HCT116 (cell line): ENCODE results near the gene CIC. TPM values are rescaled to one million over a fixed set of nuclear protein-coding genes. Genes with fewer than 3 reads are reported as not detected.

ENCODE experiments used
- ATAC-seq: fragments of 200-7000 bp; cut with Tn5 transposase; 2 replicates; pipeline ENCODE4 v1.9.1; 2020; ENCODE audit warnings: mild to moderate bottlenecking, moderate library complexity
- BruUV-seq: library from RNA; stranded (reverse); fragments of 400-500 nt; replicated peaks from 2 replicates; lab custom pipeline; 2021; lab: Mats Ljungman, UMichigan
- CTCF ChIA-PET: fragments of 300-600 bp; sonication (Branson Sonifier 250); formaldehyde crosslinking; loops from one replicate; lab custom pipeline; 2021; ENCODE audit warnings: antibody characterized with exemption; lab: Charles Lee
- POLR2A ChIA-PET: fragments of 300-600, 350-600 bp; sonication (Branson Sonifier 250); formaldehyde crosslinking; loops from one replicate; lab custom pipeline; 2021; ENCODE audit warnings: antibody characterized with exemption; lab: Charles Lee
- RAD21 ChIA-PET, 2 experiments: fragments of 300-600 bp; sonication (Branson Sonifier 250); formaldehyde crosslinking; loops; one replicate each; lab custom pipeline; 2023; ENCODE audit warnings: low total read pairs in 2 of 2; ENCODE audit not compliant: uncharacterized antibody in 2 of 2, unreplicated experiment in 2 of 2, low non-redundant PET in 1 of 2; lab: Charles Lee
- DNase-seq: peaks from one replicate; pipeline ENCODE4 v3.0.0-alpha.2; 2010; ENCODE audit warnings: low read depth, low spot score
- H2AFZ ChIP-seq: fragments of 200-600 bp; shearing (Covaris generic), sonication (generic); 2 replicates; pipeline ENCODE4 v1.6.1; 2017; ENCODE audit warnings: low read depth, mixed run types, mixed read lengths, antibody characterized with exemption, low read length; ENCODE audit not compliant: poor library complexity, severe bottlenecking
- H3K27ac ChIP-seq: 2 replicates; pipeline ENCODE4 v1.5.1; 2012; ENCODE audit warnings: low read depth, low read length
- H3K27me3 ChIP-seq: fragments of 200-600 bp; sonication (generic); 2 replicates; pipeline ENCODE4 v1.6.1; 2016; ENCODE audit warnings: mixed run types, low read length, mixed read lengths; ENCODE audit not compliant: insufficient read depth
- H3K36me3 ChIP-seq, 2 experiments: fragments of 200-500 bp in 1 of 2; fragments of 200-600 bp in 1 of 2; sonication (Bioruptor generic) in 1 of 2; sonication (generic) in 1 of 2; 2 replicates each; pipeline versions ENCODE4 v1.5.1 to v1.6.1; 2014 to 2016; ENCODE audit warnings: low read length in 2 of 2, inconsistent platforms in 1 of 2, mixed read lengths in 1 of 2, mixed run types in 1 of 2; ENCODE audit not compliant: insufficient read depth in 2 of 2, control insufficient read depth in 1 of 2
- H3K4me1 ChIP-seq, 2 experiments: fragments of 200-600 bp in 1 of 2; sonication (generic) in 1 of 2; 2 replicates each; pipeline versions ENCODE4 v1.5.1 to v1.6.1; 2012 to 2017; ENCODE audit warnings: low read length in 2 of 2, inconsistent platforms in 1 of 2, mild to moderate bottlenecking in 1 of 2, mixed read lengths in 1 of 2, mixed run types in 1 of 2, moderate library complexity in 1 of 2; ENCODE audit not compliant: insufficient read depth in 2 of 2, control insufficient read depth in 1 of 2
- H3K4me2 ChIP-seq: fragments of 200-600 bp; sonication (generic); 2 replicates; pipeline ENCODE4 v1.6.1; 2017; ENCODE audit warnings: mixed run types, low read length, mixed read lengths
- H3K4me3 ChIP-seq, 2 experiments: fragments of 200-600 bp in 1 of 2; sonication (generic) in 1 of 2; replicated peaks in 1 of 2; 2 replicates each; pipeline ENCODE4 v1.5.1; 2011 to 2016; ENCODE audit warnings: low read length in 2 of 2, control low read depth in 1 of 2, low read depth in 1 of 2, mild to moderate bottlenecking in 1 of 2, mixed read lengths in 1 of 2, mixed run types in 1 of 2
- H3K79me2 ChIP-seq: fragments of 200-600 bp; sonication (generic); 2 replicates; pipeline ENCODE4 v1.6.1; 2017; ENCODE audit warnings: mild to moderate bottlenecking, mixed run types, low read length, moderate library complexity, mixed read lengths; ENCODE audit not compliant: insufficient read depth
- H3K9ac ChIP-seq: fragments of 200-600 bp; sonication (generic); 2 replicates; pipeline ENCODE4 v1.6.1; 2016; ENCODE audit warnings: low read length, mixed read lengths
- H3K9me2 ChIP-seq: fragments of 200-600 bp; sonication (generic), shearing (Covaris generic); 2 replicates; pipeline ENCODE4 v1.6.1; 2017; ENCODE audit warnings: mixed run types, mild to moderate bottlenecking, moderate library complexity; ENCODE audit not compliant: insufficient read depth
- H3K9me3 ChIP-seq, 2 experiments: fragments of 200-500 bp in 1 of 2; fragments of 200-600 bp in 1 of 2; sonication (Bioruptor generic) in 1 of 2; sonication (generic) in 1 of 2; 2 replicates each; pipeline ENCODE4 v1.6.1; 2014 to 2017; ENCODE audit warnings: low read length in 2 of 2, mixed read lengths in 2 of 2, inconsistent platforms in 1 of 2, low read depth in 1 of 2, mild to moderate bottlenecking in 1 of 2, mixed run types in 1 of 2, moderate library complexity in 1 of 2; ENCODE audit not compliant: control insufficient read depth in 1 of 2, insufficient read depth in 1 of 2
- H4K20me1 ChIP-seq: fragments of 200-600 bp; sonication (generic), shearing (Covaris generic); 2 replicates; pipeline ENCODE4 v1.6.1; 2017; ENCODE audit warnings: mixed run types, mild to moderate bottlenecking, moderate library complexity; ENCODE audit not compliant: insufficient read depth
- CBX3 ChIP-seq: IDR thresholded peaks from 2 replicates; pipeline ENCODE4 v1.6.1; 2012; ENCODE audit warnings: low read depth
- EGR1 ChIP-seq: IDR thresholded peaks from 2 replicates; pipeline ENCODE4 v1.6.1; 2012; ENCODE audit warnings: low read depth
- ELF1 ChIP-seq: IDR thresholded peaks from 2 replicates; pipeline ENCODE4 v1.6.1; 2012; ENCODE audit warnings: low read depth, borderline replicate concordance
- EZH2 ChIP-seq: fragments of 200-600 bp; sonication (generic); IDR thresholded peaks from 2 replicates; pipeline ENCODE4 v1.6.1; 2017; ENCODE audit warnings: antibody characterized with exemption, mixed run types
- EZH2phosphoT487 ChIP-seq: fragments of 200-600 bp; IDR thresholded peaks from 2 replicates; pipeline ENCODE4 v1.6.1; 2018; ENCODE audit warnings: antibody characterized with exemption, borderline replicate concordance
- JUND ChIP-seq: IDR thresholded peaks from 2 replicates; pipeline ENCODE4 v1.6.1; 2012
- POLR2AphosphoS5 ChIP-seq: IDR thresholded peaks from 2 replicates; pipeline ENCODE4 v1.6.1; 2011; ENCODE audit warnings: mild to moderate bottlenecking, low read depth, low read length, moderate library complexity
- SIN3A ChIP-seq: IDR thresholded peaks from 2 replicates; pipeline ENCODE4 v1.6.1; 2012; ENCODE audit warnings: low read depth
- SP1 ChIP-seq: IDR thresholded peaks from 2 replicates; pipeline ENCODE4 v1.6.1; 2012; ENCODE audit warnings: low read depth
- SRF ChIP-seq: IDR thresholded peaks from 2 replicates; pipeline ENCODE4 v1.6.1; 2012; ENCODE audit warnings: low read depth
- TCF7L2 ChIP-seq: IDR thresholded peaks from 2 replicates; pipeline ENCODE4 v1.7.0; 2011; ENCODE audit warnings: borderline replicate concordance, inconsistent platforms; ENCODE audit not compliant: insufficient read depth, insufficient read length; ENCODE audit errors: extremely low read depth
- ZFX ChIP-seq: fragments of 450-650 bp; IDR thresholded peaks from 2 replicates; pipeline ENCODE4 v1.6.1; 2017
- ZNF274 ChIP-seq: fragments of 200-500 bp; sonication (Bioruptor generic); IDR thresholded peaks from 2 replicates; pipeline ENCODE4 v1.6.1; 2014; ENCODE audit warnings: mild to moderate bottlenecking, low read depth, low read length, inconsistent platforms
- intact Hi-C: fragments of 100-400 bp; cut with micrococcal nuclease; formaldehyde crosslinking; loops from 2 replicates; pipeline ENCODE4 v1.10.0; 2022
- total RNA-seq: library from RNA; stranded (reverse); gene quantifications from one replicate; pipeline ENCODE4 v1.2.1, GENCODE V29; 2021; ENCODE audit not compliant: unreplicated experiment
- TF ChIP-seq, protein P1 (sequence below): IDR thresholded peaks from 2 replicates; pipeline ENCODE4 v1.6.1; 2012
- TF ChIP-seq, protein P2 (sequence below): IDR thresholded peaks from 2 replicates; pipeline ENCODE4 v1.6.1; 2012
- TF ChIP-seq, protein P3 (sequence below): IDR thresholded peaks from 2 replicates; pipeline ENCODE4 v1.6.1; 2012; ENCODE audit warnings: low read depth
- TF ChIP-seq, protein P4 (sequence below), 3 experiments: fragments of 200-600 bp in 1 of 3; sonication (generic) in 1 of 3; IDR thresholded peaks in 2 of 3; conservative IDR thresholded peaks in 1 of 3; 2 replicates each; pipeline ENCODE4 v1.5.1; 2012 to 2017; ENCODE audit warnings: low read depth in 2 of 3, low read length in 2 of 3, antibody characterized with exemption in 1 of 3, borderline replicate concordance in 1 of 3, control low read depth in 1 of 3, mild to moderate bottlenecking in 1 of 3, mixed read lengths in 1 of 3, mixed run types in 1 of 3, moderate library complexity in 1 of 3; ENCODE audit not compliant: insufficient read depth in 1 of 3
- TF ChIP-seq, protein P5 (sequence below): IDR thresholded peaks from 2 replicates; pipeline ENCODE4 v1.6.1; 2011; ENCODE audit warnings: mild to moderate bottlenecking, low read length, moderate library complexity; ENCODE audit not compliant: insufficient replicate concordance; ENCODE audit errors: extremely low read depth

Gene CIC
- total RNA-seq, 1 experiment from 2014 or later: 52.0 TPM

DNA sequence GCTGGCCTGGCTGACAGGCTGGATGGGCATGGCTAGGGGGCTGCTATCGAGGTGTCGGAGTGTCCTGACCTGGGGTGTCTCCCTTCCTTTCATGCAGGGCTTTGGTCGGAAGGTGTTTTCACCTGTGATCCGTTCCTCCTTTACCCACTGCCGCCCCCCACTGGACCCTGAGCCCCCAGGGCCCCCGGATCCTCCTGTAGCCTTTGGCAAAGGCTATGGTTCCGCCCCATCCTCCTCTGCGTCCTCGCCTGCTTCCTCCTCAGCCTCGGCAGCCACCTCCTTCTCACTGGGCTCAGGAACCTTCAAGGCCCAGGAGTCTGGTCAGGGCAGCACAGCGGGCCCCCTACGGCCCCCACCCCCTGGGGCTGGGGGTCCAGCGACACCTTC is 21.1 kb downstream of the CIC start:
- H2AFZ ChIP-seq: no peak overlapping the region
- no peak for ATAC-seq
- TF ChIP-seq ELF1 (no peak), ZFX (no peak), POLR2AphosphoS5 (no peak), EGR1 (no peak), TCF7L2 (no peak), CBX3 (no peak), ZNF274 (no peak), SP1 (no peak), EZH2phosphoT487 (no peak), SRF (no peak), JUND (no peak), SIN3A (no peak), EZH2 (no peak)
- TF ChIP-seq, protein P1, sequence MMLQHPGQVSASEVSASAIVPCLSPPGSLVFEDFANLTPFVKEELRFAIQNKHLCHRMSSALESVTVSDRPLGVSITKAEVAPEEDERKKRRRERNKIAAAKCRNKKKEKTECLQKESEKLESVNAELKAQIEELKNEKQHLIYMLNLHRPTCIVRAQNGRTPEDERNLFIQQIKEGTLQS: no peak
- TF ChIP-seq, protein P2, sequence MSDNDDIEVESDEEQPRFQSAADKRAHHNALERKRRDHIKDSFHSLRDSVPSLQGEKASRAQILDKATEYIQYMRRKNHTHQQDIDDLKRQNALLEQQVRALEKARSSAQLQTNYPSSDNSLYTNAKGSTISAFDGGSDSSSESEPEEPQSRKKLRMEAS: no peak
- TF ChIP-seq, protein P3, sequence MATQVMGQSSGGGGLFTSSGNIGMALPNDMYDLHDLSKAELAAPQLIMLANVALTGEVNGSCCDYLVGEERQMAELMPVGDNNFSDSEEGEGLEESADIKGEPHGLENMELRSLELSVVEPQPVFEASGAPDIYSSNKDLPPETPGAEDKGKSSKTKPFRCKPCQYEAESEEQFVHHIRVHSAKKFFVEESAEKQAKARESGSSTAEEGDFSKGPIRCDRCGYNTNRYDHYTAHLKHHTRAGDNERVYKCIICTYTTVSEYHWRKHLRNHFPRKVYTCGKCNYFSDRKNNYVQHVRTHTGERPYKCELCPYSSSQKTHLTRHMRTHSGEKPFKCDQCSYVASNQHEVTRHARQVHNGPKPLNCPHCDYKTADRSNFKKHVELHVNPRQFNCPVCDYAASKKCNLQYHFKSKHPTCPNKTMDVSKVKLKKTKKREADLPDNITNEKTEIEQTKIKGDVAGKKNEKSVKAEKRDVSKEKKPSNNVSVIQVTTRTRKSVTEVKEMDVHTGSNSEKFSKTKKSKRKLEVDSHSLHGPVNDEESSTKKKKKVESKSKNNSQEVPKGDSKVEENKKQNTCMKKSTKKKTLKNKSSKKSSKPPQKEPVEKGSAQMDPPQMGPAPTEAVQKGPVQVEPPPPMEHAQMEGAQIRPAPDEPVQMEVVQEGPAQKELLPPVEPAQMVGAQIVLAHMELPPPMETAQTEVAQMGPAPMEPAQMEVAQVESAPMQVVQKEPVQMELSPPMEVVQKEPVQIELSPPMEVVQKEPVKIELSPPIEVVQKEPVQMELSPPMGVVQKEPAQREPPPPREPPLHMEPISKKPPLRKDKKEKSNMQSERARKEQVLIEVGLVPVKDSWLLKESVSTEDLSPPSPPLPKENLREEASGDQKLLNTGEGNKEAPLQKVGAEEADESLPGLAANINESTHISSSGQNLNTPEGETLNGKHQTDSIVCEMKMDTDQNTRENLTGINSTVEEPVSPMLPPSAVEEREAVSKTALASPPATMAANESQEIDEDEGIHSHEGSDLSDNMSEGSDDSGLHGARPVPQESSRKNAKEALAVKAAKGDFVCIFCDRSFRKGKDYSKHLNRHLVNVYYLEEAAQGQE: no peak
- TF ChIP-seq, protein P4, sequence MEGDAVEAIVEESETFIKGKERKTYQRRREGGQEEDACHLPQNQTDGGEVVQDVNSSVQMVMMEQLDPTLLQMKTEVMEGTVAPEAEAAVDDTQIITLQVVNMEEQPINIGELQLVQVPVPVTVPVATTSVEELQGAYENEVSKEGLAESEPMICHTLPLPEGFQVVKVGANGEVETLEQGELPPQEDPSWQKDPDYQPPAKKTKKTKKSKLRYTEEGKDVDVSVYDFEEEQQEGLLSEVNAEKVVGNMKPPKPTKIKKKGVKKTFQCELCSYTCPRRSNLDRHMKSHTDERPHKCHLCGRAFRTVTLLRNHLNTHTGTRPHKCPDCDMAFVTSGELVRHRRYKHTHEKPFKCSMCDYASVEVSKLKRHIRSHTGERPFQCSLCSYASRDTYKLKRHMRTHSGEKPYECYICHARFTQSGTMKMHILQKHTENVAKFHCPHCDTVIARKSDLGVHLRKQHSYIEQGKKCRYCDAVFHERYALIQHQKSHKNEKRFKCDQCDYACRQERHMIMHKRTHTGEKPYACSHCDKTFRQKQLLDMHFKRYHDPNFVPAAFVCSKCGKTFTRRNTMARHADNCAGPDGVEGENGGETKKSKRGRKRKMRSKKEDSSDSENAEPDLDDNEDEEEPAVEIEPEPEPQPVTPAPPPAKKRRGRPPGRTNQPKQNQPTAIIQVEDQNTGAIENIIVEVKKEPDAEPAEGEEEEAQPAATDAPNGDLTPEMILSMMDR (IDR thresholded peaks at IDR 0.05 in 2 of 3, conservative IDR thresholded peaks at IDR 0.05 in 1 of 3; ENCODE audit: borderline replicate concordance in 1 of 3, insufficient read depth in 1 of 3, low read depth in 2 of 3, low read length in 2 of 3): no peak
- TF ChIP-seq, protein P5, sequence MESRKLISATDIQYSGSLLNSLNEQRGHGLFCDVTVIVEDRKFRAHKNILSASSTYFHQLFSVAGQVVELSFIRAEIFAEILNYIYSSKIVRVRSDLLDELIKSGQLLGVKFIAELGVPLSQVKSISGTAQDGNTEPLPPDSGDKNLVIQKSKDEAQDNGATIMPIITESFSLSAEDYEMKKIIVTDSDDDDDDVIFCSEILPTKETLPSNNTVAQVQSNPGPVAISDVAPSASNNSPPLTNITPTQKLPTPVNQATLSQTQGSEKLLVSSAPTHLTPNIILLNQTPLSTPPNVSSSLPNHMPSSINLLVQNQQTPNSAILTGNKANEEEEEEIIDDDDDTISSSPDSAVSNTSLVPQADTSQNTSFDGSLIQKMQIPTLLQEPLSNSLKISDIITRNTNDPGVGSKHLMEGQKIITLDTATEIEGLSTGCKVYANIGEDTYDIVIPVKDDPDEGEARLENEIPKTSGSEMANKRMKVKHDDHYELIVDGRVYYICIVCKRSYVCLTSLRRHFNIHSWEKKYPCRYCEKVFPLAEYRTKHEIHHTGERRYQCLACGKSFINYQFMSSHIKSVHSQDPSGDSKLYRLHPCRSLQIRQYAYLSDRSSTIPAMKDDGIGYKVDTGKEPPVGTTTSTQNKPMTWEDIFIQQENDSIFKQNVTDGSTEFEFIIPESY: no peak
- no peaks in the 10 kb centered on the region for H3K9me2 ChIP-seq
- ChIA-PET POLR2A (no interaction called here), CTCF (interaction anchor here (4.2 kb wide), 1 partner anchor 44 kb away, joined by 17 read pairs; no protein-coding TSS in a partner anchor), RAD21 (no interaction called here)
- H3K9ac ChIP-seq: no peak overlapping the region
- no peaks in the 10 kb centered on the region for H4K20me1 ChIP-seq
- H3K79me2 ChIP-seq: peaks cover 11% of the 10 kb centered on the region; the same call in 1 of the 2 replicates
- peaks cover 18 to 21% of the 10 kb centered on the region in 2 experiments for H3K36me3 ChIP-seq
- BruUV-seq: no TSS peak
- H3K27ac ChIP-seq: no peak overlapping the region; the same call in 1 of the 2 replicates
- H3K9me3 ChIP-seq: no peaks in the 10 kb centered on the region
- peaks cover 9 to 31% of the 10 kb centered on the region in 2 experiments; a peak in 3 of 4 replicates for H3K4me1 ChIP-seq
- no peak for DNase-seq
- no peak overlapping the region for H3K4me3 ChIP-seq
- no peak overlapping the region for H3K4me2 ChIP-seq
- intact Hi-C loops: no loop called here
- H3K27me3 ChIP-seq: no peaks in the 10 kb centered on the region
